H1 (cell line): ENCODE data around the gene TNS1. TPM values are rescaled to one million over a fixed set of nuclear protein-coding genes. Genes with fewer than 3 reads are reported as not detected.

ENCODE experiments used
- BACH1 ChIP-seq: IDR thresholded peaks from 2 replicates; pipeline ENCODE4 v1.6.1; 2012; ENCODE audit warnings: low read length, improper control_type of control experiment
- BCL11A ChIP-seq, 2 experiments: IDR thresholded peaks; one replicate each; pipeline ENCODE4 v1.6.1; 2011; ENCODE audit warnings: low read depth in 2 of 2, low read length in 2 of 2, mild to moderate bottlenecking in 2 of 2
- CBX5 ChIP-seq: fragments of 300-800, 300-1000 bp; sonication (generic); IDR thresholded peaks from 2 replicates; pipeline ENCODE4 v1.7.1; 2016; ENCODE audit warnings: antibody characterized with exemption, low read length, low read depth
- CTCF ChIP-seq, 3 experiments: IDR thresholded peaks; 1 replicate in 2 of 3; 2 replicates in 1 of 3; pipeline versions ENCODE4 v1.5.1 to v1.6.1; 2011; ENCODE audit warnings: low read length in 3 of 3, mild to moderate bottlenecking in 3 of 3, inconsistent platforms in 2 of 3, low read depth in 1 of 3, moderate library complexity in 1 of 3; ENCODE audit not compliant: insufficient read depth in 1 of 3; ENCODE audit errors: control extremely low read depth in 1 of 3
- NRF1 ChIP-seq: IDR thresholded peaks from 2 replicates; pipeline ENCODE4 v1.6.1; 2011; ENCODE audit warnings: mild to moderate bottlenecking, low read depth, low read length, improper control_type of control experiment
- RAD21 ChIP-seq, 2 experiments: IDR thresholded peaks in 1 of 2; conservative IDR thresholded peaks in 1 of 2; 2 replicates each; pipeline ENCODE4 v1.6.1; 2011; ENCODE audit warnings: low read depth in 2 of 2, low read length in 2 of 2, improper control_type of control experiment in 1 of 2, inconsistent platforms in 1 of 2, mild to moderate bottlenecking in 1 of 2, moderate library complexity in 1 of 2
- SRF ChIP-seq: IDR thresholded peaks from 2 replicates; pipeline ENCODE4 v1.6.1; 2011; ENCODE audit warnings: mild to moderate bottlenecking, low read depth, low read length, moderate library complexity
- USF2 ChIP-seq: IDR thresholded peaks from 2 replicates; pipeline ENCODE4 v1.6.1; 2011; ENCODE audit warnings: low read length, improper control_type of control experiment
- polyA plus RNA-seq, 7 experiments: library from polyadenylated mRNA; depleted of rRNA in 3 of 7; stranded (reverse) in 5 of 7; unstranded in 2 of 7; fragments of >200 nt in 5 of 7; fragments of 200-250 nt in 2 of 7; gene quantifications; 1 replicate in 5 of 7; 2 replicates in 1 of 7; 4 replicates in 1 of 7; pipeline versions ENCODE4 v1.2.1 to v1.2.3, GENCODE V29; 2011 to 2013; ENCODE audit warnings: missing spikeins in 2 of 7, mixed read lengths in 2 of 7
- total RNA-seq: library from RNA; stranded (reverse); fragmentation: NEBNext Ultra II Directional; extraction: Animal tissue kit (Norgen Biotek cat#: 25700); gene quantifications from 2 replicates; pipeline ENCODE4 v1.2.1, GENCODE V29; 2021

Gene TNS1
- total and polyA plus RNA-seq, 2 of the 8 experiments (the other 6 are each of a cell fraction or from before 2014, with no cell fraction given) = 1.5 to 5.1 TPM

GRCh38 chr2:217989221-217989948 is 13.4 kb downstream of the TNS1 start (continued):
- no peak for TF ChIP-seq NRF1
- no peak for TF ChIP-seq RAD21 (IDR thresholded peaks at IDR 0.05 in 1 of 2, conservative IDR thresholded peaks at IDR 0.05 in 1 of 2; ENCODE audit: low read depth in 2 of 2, low read length in 2 of 2)
- no peak for TF ChIP-seq SRF
- no peak for TF ChIP-seq CBX5
- TF ChIP-seq USF2 = no peak
- no peak for TF ChIP-seq BACH1
- no peak for TF ChIP-seq BCL11A (IDR thresholded peaks at IDR 0.05; ENCODE audit: low read depth in 2 of 2, low read length in 2 of 2)
- no peak for TF ChIP-seq CTCF (IDR thresholded peaks at IDR 0.05; ENCODE audit: control extremely low read depth in 1 of 3, insufficient read depth in 1 of 3, low read depth in 1 of 3, low read length in 3 of 3)
